ENCODE data around the gene TTLL10. TPM values are rescaled to one million over a fixed set of nuclear protein-coding genes. Genes with fewer than 3 reads are reported as not detected.

TTLL10 gene
- total and polyA plus RNA-seq, 2 of the 4 experiments (the other 2 are of a cell fraction), result not detected

DNA sequence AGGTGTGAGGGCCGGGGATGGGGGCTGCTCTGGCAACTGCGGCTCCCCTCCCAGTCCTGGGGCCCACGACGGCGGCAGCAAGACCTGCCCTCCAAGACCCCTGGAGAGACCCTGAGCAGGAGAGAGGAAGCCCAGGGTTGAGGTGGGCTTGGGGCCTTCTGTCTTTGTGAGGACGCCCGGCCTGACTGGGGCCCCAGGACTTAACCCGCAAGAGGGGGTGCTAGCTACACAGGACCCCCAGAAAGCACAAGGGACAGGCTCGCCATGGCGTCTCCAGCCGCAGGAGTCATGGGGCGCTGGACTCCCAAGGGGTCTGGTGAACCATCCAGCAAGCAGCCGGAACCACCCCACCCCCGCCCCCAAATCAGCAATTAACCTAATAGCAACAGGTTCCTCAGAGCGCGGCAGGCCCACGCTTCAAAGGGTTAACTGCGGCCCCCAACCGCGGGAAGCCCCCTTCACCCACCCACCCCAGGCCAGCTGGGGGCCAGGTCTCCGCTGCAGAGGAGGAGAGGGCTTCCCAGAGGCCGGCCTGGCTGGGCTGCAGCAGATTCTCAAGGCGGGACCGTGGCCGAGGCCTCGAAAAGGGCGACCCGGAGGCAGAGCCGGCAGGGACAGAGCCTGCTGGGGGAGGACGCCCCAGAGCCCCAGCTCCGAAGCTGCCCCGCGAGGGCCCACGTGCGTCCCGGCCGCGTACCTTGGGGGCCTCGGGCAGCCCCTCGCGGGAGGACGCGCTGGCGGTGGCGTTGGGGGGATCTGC, 72.3 kb downstream of the TTLL10 start:
- dilution Hi-C loops (cut with HindIII; ENCODE audit: low sequenced_read_pairs, unreplicated experiment) (no loop called here), intact Hi-C loops (cut with micrococcal nuclease) (no loop called here), in situ Hi-C loops (cut with MboI; ENCODE audit: low sequenced_read_pairs) (no loop called here)
- DNase-seq (no peak), ATAC-seq (ENCODE audit: low read depth) (no peak)
- Histone ChIP-seq H3K4me2 (ENCODE audit: low read depth, low read length) (no peak overlapping the region), H4K20me1 (ENCODE audit: insufficient read depth, low read length) (no peaks in the 10 kb centered on the region; the same call in 1 of the 2 replicates), H3K9me3 (ENCODE audit: control insufficient read depth, insufficient read depth, low read length) (no peaks in the 10 kb centered on the region), H2BK15ac (ENCODE audit: low read depth, low read length) (no peak overlapping the region), H3K4ac (ENCODE audit: low read depth, low read length) (no peak overlapping the region), H4K91ac (ENCODE audit: insufficient read depth, low read depth, low read length) (no peak overlapping the region), H2BK120ac (ENCODE audit: low read depth, low read length) (no peak overlapping the region), H2AK9ac (replicated peaks; ENCODE audit: low read depth, low read length, poor library complexity) (no peak overlapping the region), H3K56ac (ENCODE audit: extremely low read depth, insufficient read depth, low read length) (no peak overlapping the region), H4K8ac (ENCODE audit: low read depth in 2 of 2, low read length in 2 of 2) (no peak overlapping the region), H2BK20ac (ENCODE audit: low read depth, low read length) (no peak overlapping the region), H2AK5ac (ENCODE audit: low read depth, low read length) (no peak overlapping the region), H3K27me3 (ENCODE audit: control insufficient read depth, insufficient read depth, low read length) (no peaks in the 10 kb centered on the region), H3K4me1 (ENCODE audit: control insufficient read depth, insufficient read depth, low read length) (peaks cover 13% of the 10 kb centered on the region), H3K23ac (ENCODE audit: low read depth, low read length) (no peak overlapping the region), H3K79me1 (ENCODE audit: low read depth in 1 of 2, low read length in 2 of 2) (no peaks in the 10 kb centered on the region; a peak in 1 of 4 replicates), H3K4me3 (ENCODE audit: insufficient read depth, low read depth, low read length) (no peak overlapping the region), H3K9ac (ENCODE audit: low read depth, low read length) (no peak overlapping the region), H3K14ac (replicated peaks; ENCODE audit: low read depth, low read length) (no peak overlapping the region), H3K18ac (ENCODE audit: low read depth, low read length) (no peak overlapping the region), H3K9me1 (ENCODE audit: insufficient read depth, low read length) (no peaks in the 10 kb centered on the region), H3K27ac (ENCODE audit: insufficient read depth, low read length) (no peak overlapping the region), H3K36me3 (ENCODE audit: control insufficient read depth, insufficient read depth, low read length) (peaks cover 8% of the 10 kb centered on the region; the same call in 1 of the 2 replicates), H2AFZ (replicated peaks; ENCODE audit: low read length, poor library complexity) (no peak overlapping the region), H4K5ac (ENCODE audit: low read depth, low read length) (no peak overlapping the region), H2BK5ac (ENCODE audit: low read depth, low read length, poor library complexity, severe bottlenecking) (no peak overlapping the region)
- WGBS, 2 experiments (ENCODE audit: extremely low coverage in 2 of 2, insufficient read length in 1 of 2), result 51% methylated on average over 19 of the region's 45 CpGs; no CpG with 5 or more reads in 1 of the 2 experiments
- ChIA-PET POLR2A (ENCODE audit: unreplicated experiment) (no interaction called here), CTCF (no interaction called here)
- BruUV-seq (replicated peaks), result no TSS peak
- no peak for TF ChIP-seq SMC3 (IDR thresholded peaks at IDR 0.05; ENCODE audit: low read depth, low read length)
- TF ChIP-seq RAD21 (IDR thresholded peaks at IDR 0.05; ENCODE audit: low read length), result no peak
- TF ChIP-seq CEBPB (IDR thresholded peaks at IDR 0.05; ENCODE audit: low read depth, low read length), result no peak
- TF ChIP-seq MXI1 (IDR thresholded peaks at IDR 0.05; ENCODE audit: borderline replicate concordance, low read depth, low read length), result no peak
- TF ChIP-seq MAFK (IDR thresholded peaks at IDR 0.05; ENCODE audit: low read depth, low read length), result no peak
- TF ChIP-seq RCOR1 (IDR thresholded peaks at IDR 0.05; ENCODE audit: insufficient replicate concordance, low read length), result no peak
- no peak for TF ChIP-seq FOS (IDR thresholded peaks at IDR 0.05; ENCODE audit: low read depth, low read length)
- TF ChIP-seq, protein P1, sequence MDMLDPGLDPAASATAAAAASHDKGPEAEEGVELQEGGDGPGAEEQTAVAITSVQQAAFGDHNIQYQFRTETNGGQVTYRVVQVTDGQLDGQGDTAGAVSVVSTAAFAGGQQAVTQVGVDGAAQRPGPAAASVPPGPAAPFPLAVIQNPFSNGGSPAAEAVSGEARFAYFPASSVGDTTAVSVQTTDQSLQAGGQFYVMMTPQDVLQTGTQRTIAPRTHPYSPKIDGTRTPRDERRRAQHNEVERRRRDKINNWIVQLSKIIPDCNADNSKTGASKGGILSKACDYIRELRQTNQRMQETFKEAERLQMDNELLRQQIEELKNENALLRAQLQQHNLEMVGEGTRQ (IDR thresholded peaks at IDR 0.05; ENCODE audit: low read depth, low read length), result no peak
- no peak for TF ChIP-seq POLR2A (IDR thresholded peaks at IDR 0.05; ENCODE audit: low read depth, low read length)
- no peak for TF ChIP-seq CHD1 (IDR thresholded peaks at IDR 0.05; ENCODE audit: low read depth, low read length)
- TF ChIP-seq, protein P2, sequence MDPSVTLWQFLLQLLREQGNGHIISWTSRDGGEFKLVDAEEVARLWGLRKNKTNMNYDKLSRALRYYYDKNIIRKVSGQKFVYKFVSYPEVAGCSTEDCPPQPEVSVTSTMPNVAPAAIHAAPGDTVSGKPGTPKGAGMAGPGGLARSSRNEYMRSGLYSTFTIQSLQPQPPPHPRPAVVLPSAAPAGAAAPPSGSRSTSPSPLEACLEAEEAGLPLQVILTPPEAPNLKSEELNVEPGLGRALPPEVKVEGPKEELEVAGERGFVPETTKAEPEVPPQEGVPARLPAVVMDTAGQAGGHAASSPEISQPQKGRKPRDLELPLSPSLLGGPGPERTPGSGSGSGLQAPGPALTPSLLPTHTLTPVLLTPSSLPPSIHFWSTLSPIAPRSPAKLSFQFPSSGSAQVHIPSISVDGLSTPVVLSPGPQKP (IDR thresholded peaks at IDR 0.05; ENCODE audit: borderline replicate concordance, low read depth, low read length), result no peak
- TF ChIP-seq, protein P3, sequence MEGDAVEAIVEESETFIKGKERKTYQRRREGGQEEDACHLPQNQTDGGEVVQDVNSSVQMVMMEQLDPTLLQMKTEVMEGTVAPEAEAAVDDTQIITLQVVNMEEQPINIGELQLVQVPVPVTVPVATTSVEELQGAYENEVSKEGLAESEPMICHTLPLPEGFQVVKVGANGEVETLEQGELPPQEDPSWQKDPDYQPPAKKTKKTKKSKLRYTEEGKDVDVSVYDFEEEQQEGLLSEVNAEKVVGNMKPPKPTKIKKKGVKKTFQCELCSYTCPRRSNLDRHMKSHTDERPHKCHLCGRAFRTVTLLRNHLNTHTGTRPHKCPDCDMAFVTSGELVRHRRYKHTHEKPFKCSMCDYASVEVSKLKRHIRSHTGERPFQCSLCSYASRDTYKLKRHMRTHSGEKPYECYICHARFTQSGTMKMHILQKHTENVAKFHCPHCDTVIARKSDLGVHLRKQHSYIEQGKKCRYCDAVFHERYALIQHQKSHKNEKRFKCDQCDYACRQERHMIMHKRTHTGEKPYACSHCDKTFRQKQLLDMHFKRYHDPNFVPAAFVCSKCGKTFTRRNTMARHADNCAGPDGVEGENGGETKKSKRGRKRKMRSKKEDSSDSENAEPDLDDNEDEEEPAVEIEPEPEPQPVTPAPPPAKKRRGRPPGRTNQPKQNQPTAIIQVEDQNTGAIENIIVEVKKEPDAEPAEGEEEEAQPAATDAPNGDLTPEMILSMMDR (conservative IDR thresholded peaks at IDR 0.05; ENCODE audit: low read depth, low read length), result no peak
- TF ChIP-seq BHLHE40 (IDR thresholded peaks at IDR 0.05; ENCODE audit: low read depth, low read length), result no peak
- TF ChIP-seq NFE2L2 (IDR thresholded peaks at IDR 0.05; ENCODE audit: low read depth, low read length), result no peak
- TF ChIP-seq RFX5 (IDR thresholded peaks at IDR 0.05; ENCODE audit: low read depth, low read length), result no peak
- no peak for TF ChIP-seq MAZ (IDR thresholded peaks at IDR 0.05; ENCODE audit: borderline replicate concordance, low read depth, low read length)
